ENCODE measurements around the gene ZEB2. TPM values are rescaled to one million over a fixed set of nuclear protein-coding genes. Genes with fewer than 3 reads are reported as not detected.

ZEB2 gene
- total RNA-seq, 1 experiment from 2014 or later = 15.1 TPM

DNA sequence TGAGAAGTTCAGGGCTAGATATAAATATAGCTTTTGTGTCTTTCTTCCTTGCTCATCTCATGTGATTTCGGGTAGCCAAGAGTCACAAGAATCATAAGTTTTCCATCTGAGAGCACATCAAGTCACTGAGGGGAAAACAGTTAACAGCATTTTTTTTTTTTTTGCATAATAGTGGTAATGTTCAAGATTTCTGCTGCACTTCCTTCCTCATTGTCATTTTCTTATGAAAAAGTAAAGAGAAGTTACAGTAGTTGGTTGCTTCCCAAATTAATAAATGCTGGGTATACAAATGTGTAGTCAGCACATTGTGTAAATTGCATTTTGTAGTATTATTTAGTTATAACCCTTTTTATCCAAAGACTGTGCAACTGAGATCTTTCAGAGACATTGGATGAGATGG is 93.6 kb downstream of the ZEB2 start:
- no peak for DNase-seq (ENCODE audit: low read depth)

GRCh38 chr2:144424559-144425240 is 95.2 kb downstream of the ZEB2 start:
- DNase-seq (ENCODE audit: low read depth) = no peak

DNA sequence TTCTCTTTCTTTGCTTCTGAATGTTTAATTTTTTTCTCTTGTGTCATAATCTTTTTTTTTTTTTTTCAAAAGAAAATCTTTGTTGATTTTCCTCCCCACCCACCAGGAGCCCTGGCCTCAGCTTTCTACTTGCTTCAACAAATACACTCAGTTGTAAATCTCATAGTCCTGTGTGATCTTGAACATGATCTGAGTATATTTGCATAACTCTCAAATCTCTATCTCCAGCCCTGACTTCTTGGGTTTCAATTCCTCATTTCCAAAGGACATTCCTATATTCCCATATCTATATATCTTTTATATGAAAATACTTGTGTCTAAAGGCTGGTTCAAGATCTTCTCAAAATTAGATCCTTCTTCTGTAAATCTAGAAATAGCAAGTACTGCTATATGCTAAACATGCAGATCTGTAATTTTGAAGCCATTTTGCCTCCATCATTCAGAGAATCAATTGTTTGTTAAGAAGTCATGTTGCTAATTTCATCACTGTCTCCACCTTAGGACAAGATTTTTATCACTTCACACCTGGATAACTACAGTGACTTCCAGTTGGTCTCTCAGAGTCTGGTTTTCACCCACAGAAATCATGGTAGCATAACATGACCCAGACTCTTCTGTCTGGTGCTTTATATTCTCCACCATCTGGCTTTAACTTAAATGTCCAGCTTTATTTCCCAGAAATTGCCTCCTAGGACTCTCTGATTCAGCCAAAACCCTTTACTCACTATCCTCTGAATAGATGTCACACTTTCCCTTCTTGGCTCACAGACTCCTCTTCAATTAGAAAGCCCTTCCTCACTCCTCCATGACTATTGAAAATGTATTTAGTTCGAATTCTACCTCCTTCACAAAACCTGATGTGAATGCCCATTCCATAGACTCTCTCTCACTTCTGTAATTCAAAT is 98.1 kb downstream of the ZEB2 start:
- DNase-seq (ENCODE audit: low read depth) = no peak

DNA sequence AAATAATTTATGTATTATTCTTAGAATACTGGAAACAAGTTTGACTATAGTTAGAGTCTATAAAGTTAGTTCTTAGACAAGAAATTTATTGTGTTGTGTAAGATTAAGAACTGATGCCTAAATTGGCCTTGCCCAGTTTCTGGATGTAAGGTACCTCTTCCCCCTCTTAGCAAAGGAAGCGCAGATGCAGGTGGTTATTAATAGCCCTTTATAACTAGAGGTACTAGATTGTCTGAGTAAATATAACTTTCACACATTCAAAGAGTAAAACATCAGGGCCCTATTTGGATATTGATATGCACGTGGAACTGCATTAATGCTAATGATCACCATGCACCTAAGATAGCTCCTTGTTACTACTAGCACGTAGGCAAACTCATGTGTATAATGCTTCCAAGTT is 100.7 kb downstream of the ZEB2 start:
- DNase-seq (ENCODE audit: low read depth) = no peak

DNA sequence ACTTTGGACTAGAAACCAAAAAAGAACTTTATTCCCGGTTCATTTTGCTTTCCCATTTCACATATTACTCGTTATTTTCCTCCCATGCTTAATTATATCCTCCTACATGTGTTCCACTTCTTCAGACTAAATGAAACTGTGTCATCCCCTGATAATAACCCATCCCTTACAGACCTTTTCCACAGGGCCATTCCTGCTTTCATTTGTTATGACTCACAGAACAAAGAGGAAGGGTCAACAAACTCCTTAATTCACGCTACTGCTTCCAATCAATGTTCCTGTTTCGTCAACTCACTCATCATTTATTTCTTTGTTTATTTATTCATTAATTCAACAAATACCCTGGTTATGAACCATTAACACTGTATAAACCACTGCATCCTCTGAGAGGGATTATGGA is 104.5 kb downstream of the ZEB2 start:
- DNase-seq (ENCODE audit: low read depth) = no peak

- DNase-seq (ENCODE audit: low read depth) = peak; percentile 60
Observed at GRCh38 chr2:144414324-144414845, 105.5 kb downstream of the ZEB2 start.

DNA sequence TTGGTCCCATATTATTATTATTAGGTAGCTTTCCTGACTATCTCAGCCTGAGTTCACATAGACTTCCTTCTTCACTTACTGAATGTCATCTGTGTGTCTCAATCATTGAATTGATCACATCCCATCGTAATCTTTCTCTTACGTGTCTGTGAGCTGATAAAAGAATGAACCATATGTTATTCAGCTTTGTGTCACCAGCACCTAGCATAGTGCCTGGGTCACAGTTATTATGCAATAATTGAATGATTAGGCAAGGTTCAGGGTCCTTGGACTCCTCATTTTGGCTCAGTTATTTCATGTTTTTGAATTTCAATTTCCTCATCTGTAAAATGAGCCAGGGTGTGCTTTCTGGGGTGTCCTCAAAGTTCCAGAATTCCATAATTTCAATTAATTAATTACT is 107.2 kb downstream of the ZEB2 start:
- no peak for DNase-seq (ENCODE audit: low read depth)

DNA sequence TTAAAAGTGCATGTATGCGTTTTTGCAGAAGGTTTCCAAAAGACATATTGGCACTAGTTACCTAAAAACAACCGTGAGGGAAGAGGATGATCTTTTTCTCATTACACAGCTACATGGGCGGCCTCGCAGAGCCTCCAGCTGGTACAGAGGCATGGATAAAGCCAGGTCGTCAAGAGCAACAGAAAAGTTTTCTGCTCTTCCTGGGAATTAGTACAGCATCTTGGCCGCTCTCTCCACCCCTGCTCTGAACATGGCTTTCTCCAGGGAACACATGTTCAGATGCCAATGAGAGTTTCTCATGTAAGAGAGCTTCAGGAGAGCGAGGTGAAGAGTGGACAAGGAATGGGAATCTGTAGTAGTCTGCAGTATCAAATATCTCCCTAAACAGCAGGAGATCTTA is 108.4 kb downstream of the ZEB2 start:
- DNase-seq (ENCODE audit: low read depth) = no peak

DNA sequence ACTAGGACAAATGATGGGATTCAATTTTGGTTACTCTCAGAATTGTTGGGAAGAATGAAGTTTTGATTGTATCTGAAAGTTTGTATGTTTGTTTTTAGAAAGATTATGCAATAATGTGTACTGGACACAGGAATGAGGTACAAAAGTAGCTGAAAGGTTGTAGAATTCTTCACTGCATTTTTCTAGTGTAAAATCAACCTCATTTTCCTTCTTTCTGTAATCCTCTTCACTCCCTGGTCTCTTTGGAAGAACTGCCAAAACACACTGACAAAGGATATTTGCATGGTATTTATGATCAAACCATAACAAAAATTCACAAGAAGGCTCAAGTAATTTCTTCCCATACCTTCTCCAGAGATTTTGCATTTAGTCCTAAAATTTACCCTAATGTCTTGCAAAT is 110.7 kb downstream of the ZEB2 start:
- no peak for DNase-seq (ENCODE audit: low read depth)

- DNase-seq (ENCODE audit: low read depth) = no peak
Observed at GRCh38 chr2:144407262-144407661, 112.7 kb downstream of the ZEB2 start.

DNA sequence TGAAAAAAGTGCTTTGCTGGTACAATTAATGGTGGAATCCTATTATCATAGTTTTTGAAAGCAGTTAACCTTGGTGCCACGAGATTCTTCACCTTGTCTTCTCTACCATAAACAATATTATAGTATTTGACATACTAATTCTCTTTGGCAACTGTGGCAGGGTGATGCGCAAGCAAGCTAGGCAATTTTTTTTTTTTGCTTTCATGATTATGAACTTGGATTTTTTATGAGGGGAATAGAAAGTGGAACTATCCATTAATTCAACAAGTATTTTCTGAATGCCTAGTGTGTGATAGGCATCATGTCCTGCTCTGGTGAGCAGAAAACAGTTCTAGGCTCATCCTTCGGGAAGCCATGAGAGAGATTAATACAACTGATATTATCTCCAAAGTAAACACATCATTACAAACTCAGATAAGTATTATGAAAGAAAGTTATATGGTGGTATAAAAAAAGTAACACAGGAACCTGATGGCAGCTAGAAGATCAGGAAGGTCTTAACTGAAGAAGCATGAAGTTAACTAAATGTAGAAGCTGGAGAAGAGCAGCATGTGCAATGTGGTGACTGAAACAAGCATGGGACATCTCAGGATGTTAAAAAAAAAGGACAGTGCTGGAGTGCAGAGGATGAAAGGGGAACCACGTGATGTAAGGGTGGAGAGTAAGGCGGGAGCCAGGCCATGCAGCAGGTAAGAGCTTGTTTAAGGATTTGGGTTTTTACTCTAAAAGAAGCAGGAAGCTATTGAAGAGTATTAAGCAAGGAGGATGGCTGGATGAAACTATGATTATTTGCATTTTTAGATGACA is 113.7 kb downstream of the ZEB2 start:
- no peak for DNase-seq (ENCODE audit: low read depth)

DNA sequence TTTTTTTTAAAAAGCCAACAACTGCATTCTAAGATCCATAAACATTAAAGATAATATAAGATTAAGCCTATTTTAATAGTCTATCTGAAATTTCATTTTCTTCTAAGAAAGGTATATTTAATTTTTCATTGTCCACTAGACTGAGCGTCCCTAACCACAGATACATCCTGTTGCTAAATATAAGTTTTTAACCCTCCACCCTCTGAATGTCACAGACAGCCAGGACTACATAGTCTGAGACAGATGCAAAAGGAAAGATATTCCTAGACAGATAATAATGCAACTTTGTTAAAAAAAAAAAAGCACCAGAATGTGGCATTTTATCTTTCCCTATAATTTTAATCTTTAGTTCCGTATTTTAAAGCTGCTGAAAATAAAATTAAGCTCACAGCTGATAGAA is 114.6 kb downstream of the ZEB2 start:
- no peak for DNase-seq (ENCODE audit: low read depth)

- DNase-seq (ENCODE audit: low read depth) = no peak
Observed at GRCh38 chr2:144404586-144405314, 115.2 kb downstream of the ZEB2 start.

DNA sequence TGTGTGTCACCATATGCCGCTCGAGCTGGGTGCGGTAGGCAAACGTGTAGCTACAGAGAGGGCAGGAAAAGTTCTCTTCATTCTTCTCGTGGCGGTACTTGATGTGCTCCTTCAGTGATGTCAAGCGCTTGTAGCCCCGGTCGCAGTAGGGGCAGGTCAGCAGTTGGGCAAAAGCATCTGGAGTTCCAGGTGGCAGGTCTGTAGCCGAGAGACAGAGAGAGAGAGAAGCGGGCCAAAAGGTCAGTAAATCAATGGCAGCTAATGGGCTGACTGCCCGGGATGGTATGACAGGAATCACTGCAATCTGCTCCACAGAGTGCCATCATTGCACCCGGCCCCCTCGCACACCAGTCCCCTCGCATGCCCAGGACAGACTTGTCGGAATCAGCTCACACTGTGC is 116.0 kb downstream of the ZEB2 start:
- no peak for DNase-seq (ENCODE audit: low read depth)

GRCh38 chr2:144402251-144402650 is 117.7 kb downstream of the ZEB2 start:
- no peak for DNase-seq (ENCODE audit: low read depth)

GRCh38 chr2:144401036-144401435 is 118.9 kb downstream of the ZEB2 start:
- no peak for DNase-seq (ENCODE audit: low read depth)

- no peak for DNase-seq (ENCODE audit: low read depth)
Observed at GRCh38 chr2:144396318-144396717, 123.6 kb downstream of the ZEB2 start.

GRCh38 chr2:144390424-144391020 is 129.4 kb downstream of the ZEB2 start:
- no peak for DNase-seq (ENCODE audit: low read depth)

GRCh38 chr2:144389930-144390311 is 130.0 kb downstream of the ZEB2 start:
- no peak for DNase-seq (ENCODE audit: low read depth)

- no peak for DNase-seq (ENCODE audit: low read depth)
Observed at GRCh38 chr2:144389151-144389929, 130.6 kb downstream of the ZEB2 start.

Measured in Daoy (cell line).